ENCODE results near the gene CRISP2. TPM values are rescaled to one million over a fixed set of nuclear protein-coding genes. Genes with fewer than 3 reads are reported as not detected.
A peak's percentile ranks its signal among the peaks of the same experiment; 100 is the strongest.

The CRISP2 gene
- total RNA-seq, 1 donor from 2014 or later = not detected

DNA sequence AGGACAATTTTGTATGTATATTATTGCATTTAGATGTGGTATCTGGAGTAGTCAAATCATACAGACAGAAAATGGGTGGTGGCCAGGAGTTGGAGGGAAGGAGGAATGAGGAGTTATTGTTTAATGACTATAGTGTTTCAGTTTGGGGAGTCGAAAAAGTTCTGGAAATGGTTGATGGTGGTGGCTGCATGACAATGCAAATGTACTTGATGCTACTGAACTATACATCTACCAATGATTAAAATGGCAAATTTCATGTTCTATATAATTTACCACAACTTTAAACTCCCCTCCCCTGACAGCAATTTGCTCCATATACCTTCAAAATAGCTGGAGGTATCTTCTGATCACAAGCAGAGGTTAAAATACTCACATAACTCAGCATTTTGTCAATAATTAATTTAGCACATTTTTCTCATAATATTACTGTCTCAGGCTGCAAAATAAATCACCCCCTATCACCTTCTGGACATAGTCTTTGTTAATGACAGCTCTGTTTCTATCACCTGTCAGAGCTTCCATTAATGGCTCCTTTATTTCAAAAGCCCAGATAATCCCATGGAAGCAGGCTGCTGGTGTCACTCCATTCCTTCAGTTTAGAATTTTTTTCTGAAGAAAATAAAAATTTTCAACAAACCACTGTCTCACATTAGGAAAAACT is 51.0 kb downstream of the CRISP2 start:
- Mint-ChIP-seq H3K36me3 (ENCODE audit: insufficient read depth) (no peaks in the 10 kb centered on the region), H3K4me1 (ENCODE audit: low read depth) (peaks cover 10% of the 10 kb centered on the region), H3K27ac (no peak overlapping the region), H3K9me3 (ENCODE audit: low read depth) (no peaks in the 10 kb centered on the region), H3K4me3 (ENCODE audit: low read depth) (no peak overlapping the region), H3K27me3 (no peaks in the 10 kb centered on the region)
- TF ChIP-seq, protein P1, sequence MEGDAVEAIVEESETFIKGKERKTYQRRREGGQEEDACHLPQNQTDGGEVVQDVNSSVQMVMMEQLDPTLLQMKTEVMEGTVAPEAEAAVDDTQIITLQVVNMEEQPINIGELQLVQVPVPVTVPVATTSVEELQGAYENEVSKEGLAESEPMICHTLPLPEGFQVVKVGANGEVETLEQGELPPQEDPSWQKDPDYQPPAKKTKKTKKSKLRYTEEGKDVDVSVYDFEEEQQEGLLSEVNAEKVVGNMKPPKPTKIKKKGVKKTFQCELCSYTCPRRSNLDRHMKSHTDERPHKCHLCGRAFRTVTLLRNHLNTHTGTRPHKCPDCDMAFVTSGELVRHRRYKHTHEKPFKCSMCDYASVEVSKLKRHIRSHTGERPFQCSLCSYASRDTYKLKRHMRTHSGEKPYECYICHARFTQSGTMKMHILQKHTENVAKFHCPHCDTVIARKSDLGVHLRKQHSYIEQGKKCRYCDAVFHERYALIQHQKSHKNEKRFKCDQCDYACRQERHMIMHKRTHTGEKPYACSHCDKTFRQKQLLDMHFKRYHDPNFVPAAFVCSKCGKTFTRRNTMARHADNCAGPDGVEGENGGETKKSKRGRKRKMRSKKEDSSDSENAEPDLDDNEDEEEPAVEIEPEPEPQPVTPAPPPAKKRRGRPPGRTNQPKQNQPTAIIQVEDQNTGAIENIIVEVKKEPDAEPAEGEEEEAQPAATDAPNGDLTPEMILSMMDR (IDR thresholded peaks at IDR 0.05; ENCODE audit: unreplicated experiment) = no peak
- no peak for DNase-seq (ENCODE audit: low spot score, unreplicated experiment)

DNA sequence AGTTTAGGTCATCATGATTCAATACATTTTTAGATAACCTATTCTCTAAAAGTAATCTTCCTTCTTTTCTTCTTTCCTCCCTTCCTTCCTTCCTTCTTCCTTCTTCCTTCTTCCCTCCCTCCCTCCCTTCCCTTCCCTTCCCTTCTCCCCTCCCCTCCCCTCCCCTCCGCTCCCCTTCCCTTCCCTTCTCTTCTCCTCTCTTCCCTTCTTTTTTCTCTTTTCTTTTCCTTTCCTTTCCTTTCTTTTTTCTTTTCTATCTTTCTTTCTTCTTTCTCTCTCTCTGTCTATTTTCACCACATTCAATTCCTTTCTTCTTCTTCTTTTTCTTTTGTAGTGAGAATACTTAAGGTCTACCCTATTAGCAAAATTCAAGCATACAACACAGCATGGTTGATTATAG is 59.4 kb downstream of the CRISP2 start:
- Mint-ChIP-seq H3K9me3 (ENCODE audit: low read depth) (no peaks in the 10 kb centered on the region), H3K27ac (no peak overlapping the region), H3K4me3 (ENCODE audit: low read depth) (no peak overlapping the region), H3K27me3 (no peaks in the 10 kb centered on the region), H3K4me1 (ENCODE audit: low read depth) (no peaks in the 10 kb centered on the region), H3K36me3 (ENCODE audit: insufficient read depth) (no peaks in the 10 kb centered on the region)
- no peak for DNase-seq (ENCODE audit: low spot score, unreplicated experiment)
- TF ChIP-seq, protein P1 (IDR thresholded peaks at IDR 0.05; ENCODE audit: unreplicated experiment) = no peak

DNA sequence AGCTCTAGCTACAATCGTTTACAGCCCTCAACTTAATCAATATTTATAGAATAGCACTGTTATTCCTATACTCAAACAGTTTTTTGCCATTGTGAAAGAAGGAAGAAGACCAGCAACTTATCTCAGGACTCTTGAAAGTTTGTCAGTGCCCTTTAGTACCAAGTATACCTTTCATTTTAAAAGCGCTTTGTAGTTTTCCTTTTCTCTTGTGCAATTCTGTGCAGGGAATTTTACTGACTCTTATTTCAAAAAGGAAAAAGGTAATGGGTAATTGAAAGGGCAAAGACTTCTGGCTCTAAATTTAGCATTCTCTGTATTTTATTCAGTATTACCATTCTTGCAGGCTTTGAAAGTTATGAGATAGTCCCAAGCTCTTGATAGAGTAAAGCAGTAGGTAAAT is 59.9 kb downstream of the CRISP2 start:
- H3K27ac Mint-ChIP-seq = no peak overlapping the region
- no peaks in the 10 kb centered on the region for H3K36me3 Mint-ChIP-seq (ENCODE audit: insufficient read depth)
- H3K4me3 Mint-ChIP-seq (ENCODE audit: low read depth) = no peak overlapping the region
- H3K27me3 Mint-ChIP-seq = no peaks in the 10 kb centered on the region
- H3K4me1 Mint-ChIP-seq (ENCODE audit: low read depth) = no peaks in the 10 kb centered on the region
- H3K9me3 Mint-ChIP-seq (ENCODE audit: low read depth) = no peaks in the 10 kb centered on the region
- DNase-seq (ENCODE audit: low spot score, unreplicated experiment) = no peak
- TF ChIP-seq, protein P1 (IDR thresholded peaks at IDR 0.05; ENCODE audit: unreplicated experiment) = no peak

DNA sequence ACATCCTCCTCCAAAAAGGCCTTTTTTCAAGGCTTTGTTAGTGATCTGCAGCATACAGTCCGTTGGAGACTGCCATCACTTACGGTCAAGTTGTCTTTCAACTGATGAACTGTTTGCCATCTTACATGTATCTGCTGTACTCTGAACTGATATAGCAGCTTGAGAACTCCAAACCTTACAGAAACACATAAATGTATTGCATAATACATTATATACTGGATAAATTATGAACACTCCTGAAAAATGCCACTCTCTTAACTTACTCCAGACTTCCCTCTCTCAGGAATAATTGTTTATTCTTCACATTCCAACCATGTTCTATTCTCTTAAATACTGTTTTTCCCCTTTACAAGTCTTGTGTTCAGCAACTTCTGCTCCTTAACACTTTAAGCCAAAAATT is 62.1 kb downstream of the CRISP2 start:
- Mint-ChIP-seq H3K27me3 (no peaks in the 10 kb centered on the region), H3K9me3 (ENCODE audit: low read depth) (no peaks in the 10 kb centered on the region), H3K4me3 (ENCODE audit: low read depth) (no peak overlapping the region), H3K27ac (no peak overlapping the region), H3K36me3 (ENCODE audit: insufficient read depth) (no peaks in the 10 kb centered on the region), H3K4me1 (ENCODE audit: low read depth) (no peaks in the 10 kb centered on the region)
- TF ChIP-seq, protein P1 (IDR thresholded peaks at IDR 0.05; ENCODE audit: unreplicated experiment) = no peak
- no peak for DNase-seq (ENCODE audit: low spot score, unreplicated experiment)

DNA sequence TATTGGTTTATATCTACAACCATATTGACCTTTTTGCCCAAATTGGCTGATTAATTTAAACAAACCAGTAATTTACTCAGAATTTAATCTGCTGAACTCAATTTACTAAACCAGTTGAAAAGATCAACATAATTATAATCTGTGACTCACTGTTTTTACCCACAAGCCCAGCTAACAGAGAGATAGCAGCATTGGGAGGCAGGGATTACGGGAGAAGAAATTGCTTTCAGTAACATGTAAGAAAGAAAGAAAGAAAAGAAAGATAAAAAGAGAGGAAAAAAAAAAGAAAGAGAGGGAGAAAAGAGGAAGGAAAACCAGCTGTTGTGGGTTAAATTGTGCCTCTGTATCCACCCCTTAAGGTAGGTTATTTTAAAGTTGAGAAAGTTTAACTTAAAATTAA is 63.4 kb downstream of the CRISP2 start:
- Mint-ChIP-seq H3K36me3 (ENCODE audit: insufficient read depth) (no peaks in the 10 kb centered on the region), H3K4me3 (ENCODE audit: low read depth) (no peak overlapping the region), H3K9me3 (ENCODE audit: low read depth) (no peaks in the 10 kb centered on the region), H3K4me1 (ENCODE audit: low read depth) (no peaks in the 10 kb centered on the region), H3K27ac (peak overlapping the region; percentile 53), H3K27me3 (no peaks in the 10 kb centered on the region)
- TF ChIP-seq, protein P1 (IDR thresholded peaks at IDR 0.05; ENCODE audit: unreplicated experiment) = no peak
- DNase-seq (ENCODE audit: low spot score, unreplicated experiment) = no peak

Data from progenitor cell of endocrine pancreas (in vitro differentiated cells).